ENCODE data around the gene STYK1.

The STYK1 gene

GRCh38 chr12:10636124-10636523 is 37.7 kb downstream of the STYK1 start:
- ChIA-PET CTCF (no interaction called here), POLR2A (no interaction called here)
- DNase-seq (ENCODE audit: extremely low spot score) = no peak
- TF ChIP-seq BHLHE40 (IDR thresholded peaks at IDR 0.05; ENCODE audit: borderline replicate concordance) (no peak), TARDBP (IDR thresholded peaks at IDR 0.05) (no peak), ELF4 (IDR thresholded peaks at IDR 0.05) (no peak), SP1 (IDR thresholded peaks at IDR 0.05) (no peak), ZNF384 (IDR thresholded peaks at IDR 0.05) (no peak), SUZ12 (IDR thresholded peaks at IDR 0.05) (no peak), L3MBTL2 (conservative IDR thresholded peaks at IDR 0.05) (no peak), ARNT (IDR thresholded peaks at IDR 0.05) (no peak), LEF1 (IDR thresholded peaks at IDR 0.05; ENCODE audit: borderline replicate concordance) (no peak), FOXK2 (IDR thresholded peaks at IDR 0.05) (no peak), CTBP1 (IDR thresholded peaks at IDR 0.05; ENCODE audit: borderline replicate concordance) (no peak), HDGF (IDR thresholded peaks at IDR 0.05; ENCODE audit: borderline replicate concordance) (no peak), NFRKB (IDR thresholded peaks at IDR 0.05) (no peak)

- no peak for DNase-seq (ENCODE audit: extremely low spot score)
- ChIA-PET CTCF (interaction anchor here (0.6 kb wide), 1 partner anchor 1356 kb away, joined by 3 read pairs; no protein-coding TSS in a partner anchor), POLR2A (no interaction called here)
- TF ChIP-seq FOXK2 (IDR thresholded peaks at IDR 0.05) (no peak), FOXA1 (IDR thresholded peaks at IDR 0.05) (no peak), LEF1 (IDR thresholded peaks at IDR 0.05; ENCODE audit: borderline replicate concordance) (no peak), ARNT (IDR thresholded peaks at IDR 0.05) (no peak), TARDBP (IDR thresholded peaks at IDR 0.05) (no peak), SP1 (IDR thresholded peaks at IDR 0.05) (no peak), ZNF384 (IDR thresholded peaks at IDR 0.05) (no peak), FOXM1 (IDR thresholded peaks at IDR 0.05; ENCODE audit: borderline replicate concordance) (no peak), PKNOX1 (IDR thresholded peaks at IDR 0.05) (no peak), L3MBTL2 (conservative IDR thresholded peaks at IDR 0.05) (no peak), HDGF (IDR thresholded peaks at IDR 0.05; ENCODE audit: borderline replicate concordance) (no peak), BHLHE40 (IDR thresholded peaks at IDR 0.05; ENCODE audit: borderline replicate concordance) (no peak), SUZ12 (IDR thresholded peaks at IDR 0.05) (no peak), CTBP1 (IDR thresholded peaks at IDR 0.05; ENCODE audit: borderline replicate concordance) (no peak)
Measured at GRCh38 chr12:10635306-10635705, 38.5 kb downstream of the STYK1 start.

- no peak for DNase-seq (ENCODE audit: extremely low spot score)
- TF ChIP-seq FOXA1 (IDR thresholded peaks at IDR 0.05) (no peak), TARDBP (IDR thresholded peaks at IDR 0.05) (no peak), HDGF (IDR thresholded peaks at IDR 0.05; ENCODE audit: borderline replicate concordance) (no peak), LEF1 (IDR thresholded peaks at IDR 0.05; ENCODE audit: borderline replicate concordance) (no peak), ELF4 (IDR thresholded peaks at IDR 0.05) (no peak), BHLHE40 (IDR thresholded peaks at IDR 0.05; ENCODE audit: borderline replicate concordance) (no peak), FOXK2 (IDR thresholded peaks at IDR 0.05) (no peak), L3MBTL2 (conservative IDR thresholded peaks at IDR 0.05) (no peak), PKNOX1 (IDR thresholded peaks at IDR 0.05) (no peak), NFRKB (IDR thresholded peaks at IDR 0.05) (no peak), ZNF384 (IDR thresholded peaks at IDR 0.05) (no peak)
- POLR2A ChIA-PET = no interaction called here
- CTCF ChIA-PET = interaction anchor here (0.6 kb wide), 1 partner anchor 1303 kb away, joined by 3 read pairs; no protein-coding TSS in a partner anchor
Measured at GRCh38 chr12:10634427-10634826, 39.4 kb downstream of the STYK1 start.

- POLR2A ChIA-PET = no interaction called here
- CTCF ChIA-PET = interaction anchor here (0.6 kb wide), 1 partner anchor 1302 kb away, joined by 3 read pairs; no protein-coding TSS in a partner anchor
- DNase-seq (ENCODE audit: extremely low spot score) = no peak
- TF ChIP-seq ARNT (IDR thresholded peaks at IDR 0.05) (no peak), NFRKB (IDR thresholded peaks at IDR 0.05) (no peak), SP1 (IDR thresholded peaks at IDR 0.05) (no peak), BHLHE40 (IDR thresholded peaks at IDR 0.05; ENCODE audit: borderline replicate concordance) (no peak), FOXK2 (IDR thresholded peaks at IDR 0.05) (no peak), FOXA1 (IDR thresholded peaks at IDR 0.05) (no peak), LEF1 (IDR thresholded peaks at IDR 0.05; ENCODE audit: borderline replicate concordance) (no peak), ZNF384 (IDR thresholded peaks at IDR 0.05) (no peak), CTBP1 (IDR thresholded peaks at IDR 0.05; ENCODE audit: borderline replicate concordance) (no peak), FOXM1 (IDR thresholded peaks at IDR 0.05; ENCODE audit: borderline replicate concordance) (no peak), SUZ12 (IDR thresholded peaks at IDR 0.05) (no peak), PKNOX1 (IDR thresholded peaks at IDR 0.05) (no peak), TARDBP (IDR thresholded peaks at IDR 0.05) (no peak), ELF4 (IDR thresholded peaks at IDR 0.05) (no peak), L3MBTL2 (conservative IDR thresholded peaks at IDR 0.05) (no peak)
Measured at GRCh38 chr12:10633541-10633940, 40.3 kb downstream of the STYK1 start.

- CTCF ChIA-PET = no interaction called here
- POLR2A ChIA-PET = no interaction called here
- DNase-seq (ENCODE audit: extremely low spot score) = no peak
- TF ChIP-seq SP1 (IDR thresholded peaks at IDR 0.05) (no peak), HDGF (IDR thresholded peaks at IDR 0.05; ENCODE audit: borderline replicate concordance) (no peak), BHLHE40 (IDR thresholded peaks at IDR 0.05; ENCODE audit: borderline replicate concordance) (no peak), LEF1 (IDR thresholded peaks at IDR 0.05; ENCODE audit: borderline replicate concordance) (no peak), CTBP1 (IDR thresholded peaks at IDR 0.05; ENCODE audit: borderline replicate concordance) (no peak), ELF4 (IDR thresholded peaks at IDR 0.05) (no peak), ARNT (IDR thresholded peaks at IDR 0.05) (no peak), L3MBTL2 (conservative IDR thresholded peaks at IDR 0.05) (no peak), TARDBP (IDR thresholded peaks at IDR 0.05) (no peak), SUZ12 (IDR thresholded peaks at IDR 0.05) (no peak), FOXM1 (IDR thresholded peaks at IDR 0.05; ENCODE audit: borderline replicate concordance) (no peak), NFRKB (IDR thresholded peaks at IDR 0.05) (no peak), PKNOX1 (IDR thresholded peaks at IDR 0.05) (no peak), FOXK2 (IDR thresholded peaks at IDR 0.05) (no peak)
Measured at GRCh38 chr12:10632226-10632625, 41.6 kb downstream of the STYK1 start.
